ENCODE measurements around the gene NDUFS5. TPM values are rescaled to one million over a fixed set of nuclear protein-coding genes. Genes with fewer than 3 reads are reported as not detected.

The NDUFS5 gene
- total and polyA plus RNA-seq, 7 experiments from 2014 or later: 95.1 to 715 (median 120) TPM

DNA sequence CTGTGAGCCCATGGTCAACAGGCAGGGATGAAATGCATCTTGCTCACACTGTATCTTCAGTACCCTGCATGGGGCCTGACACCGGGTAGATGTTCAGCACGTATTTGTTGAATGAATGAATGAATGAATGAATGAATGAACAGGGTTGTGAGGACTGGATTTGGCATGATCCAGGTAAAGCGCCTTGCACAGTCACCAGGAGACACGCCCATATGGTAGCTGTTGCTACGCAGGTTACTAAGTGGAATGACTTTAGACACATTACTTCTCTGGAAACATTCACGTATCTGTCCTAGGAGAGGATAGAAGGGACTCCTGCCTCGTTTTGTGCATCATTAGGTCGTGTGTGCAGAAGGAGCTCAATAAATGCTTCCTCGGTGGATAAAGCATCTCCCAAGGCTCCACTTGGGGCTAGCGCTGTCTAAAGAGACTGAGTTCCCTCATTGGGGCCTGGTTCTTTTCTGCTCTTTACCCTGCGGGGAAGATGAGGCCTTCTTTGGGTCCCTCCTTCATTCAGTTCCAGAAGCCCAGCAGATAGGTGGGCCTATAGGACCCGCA, 54.2 kb downstream of the NDUFS5 start:
- intact Hi-C loops (cut with micrococcal nuclease): no loop called here
- DNase-seq: no peak
- no peaks in the 10 kb centered on the region for H3K4me1 ChIP-seq (ENCODE audit: control insufficient read depth in 2 of 2, insufficient read depth in 2 of 2, low read length in 2 of 2)
- no peak overlapping the region for H3K4me3 ChIP-seq (ENCODE audit: low read length)
- ATAC-seq: no peak
- Mint-ChIP-seq H3K27me3 (peaks cover 10 to 57% (median 39%) of the 10 kb centered on the region in 5 donors), H3K9me3 (peaks cover 0 to 1% (median 0%) of the 10 kb centered on the region in 11 donors), H3K36me3 (no peaks in the 10 kb centered on the region), H3K4me1 (peaks cover 0 to 14% (median 10%) of the 10 kb centered on the region in 7 donors), H3K4me3 (peak overlapping the region; percentile 20 to 83 (median 59)), H3K27ac (peak overlapping the region in 2 of 9 donors; percentile 26 to 59)
- ChIA-PET POLR2A (interaction anchor here (0.5 to 0.6 kb wide), 3 partner anchors 22 to 345 kb away, joined by 3 read pairs; no protein-coding TSS in a partner anchor), CTCF (no interaction called here)
- H3K36me3 ChIP-seq (ENCODE audit: control insufficient read depth in 2 of 3, insufficient read depth in 3 of 3, low read length in 3 of 3): no peaks in the 10 kb centered on the region
- peaks cover 0 to 10% of the 10 kb centered on the region in 2 donors for H3K27me3 ChIP-seq (ENCODE audit: control insufficient read depth in 2 of 2, insufficient read depth in 2 of 2, low read length in 2 of 2)
- H3K9me3 ChIP-seq (ENCODE audit: control insufficient read depth in 2 of 3, low read length in 3 of 3): no peaks in the 10 kb centered on the region
- H3K27ac ChIP-seq (ENCODE audit: low read depth, low read length): no peak overlapping the region

DNA sequence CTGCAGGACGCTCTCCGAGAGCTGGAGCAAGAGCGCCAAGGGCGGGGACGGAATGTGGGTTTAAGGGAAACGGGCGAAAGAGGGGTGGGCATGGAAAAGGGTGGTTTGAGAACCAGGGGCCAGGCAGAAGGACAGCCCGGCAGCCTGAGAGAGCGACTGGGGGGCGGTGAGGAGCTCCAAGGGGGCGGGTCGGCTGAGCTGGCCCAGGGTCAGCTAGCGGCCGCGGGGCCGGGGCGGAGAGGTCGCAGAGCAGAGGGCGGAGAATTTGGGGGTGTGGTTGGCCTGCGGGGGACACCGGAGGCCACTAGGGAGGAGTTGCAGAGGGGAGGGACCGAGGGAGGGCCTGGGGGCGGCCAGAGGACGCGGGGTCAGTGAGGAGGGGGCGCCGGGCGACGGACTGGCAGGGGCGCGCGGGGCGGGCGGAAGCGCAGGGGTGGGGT, 54.7 kb downstream of the NDUFS5 start:
- no peaks in the 10 kb centered on the region for H3K36me3 ChIP-seq (ENCODE audit: control insufficient read depth in 2 of 3, insufficient read depth in 3 of 3, low read length in 3 of 3)
- Mint-ChIP-seq H3K27me3 (peaks cover 10 to 61% (median 39%) of the 10 kb centered on the region in 5 donors), H3K9me3 (peaks cover 0 to 1% (median 0%) of the 10 kb centered on the region in 11 donors), H3K4me1 (peaks cover 0 to 14% (median 10%) of the 10 kb centered on the region in 7 donors), H3K36me3 (no peaks in the 10 kb centered on the region), H3K4me3 (peak overlapping the region; percentile 20 to 83 (median 59)), H3K27ac (no peak overlapping the region)
- no peaks in the 10 kb centered on the region for H3K4me1 ChIP-seq (ENCODE audit: control insufficient read depth in 2 of 2, insufficient read depth in 2 of 2, low read length in 2 of 2)
- intact Hi-C loops (cut with micrococcal nuclease): no loop called here
- H3K4me3 ChIP-seq (ENCODE audit: low read length): no peak overlapping the region
- ChIA-PET POLR2A (interaction anchor here (0.6 kb wide), 1 partner anchor 344 kb away, joined by 3 read pairs; no protein-coding TSS in a partner anchor), CTCF (no interaction called here)
- DNase-seq (no peak), ATAC-seq (no peak)
- no peaks in the 10 kb centered on the region for H3K9me3 ChIP-seq (ENCODE audit: control insufficient read depth in 2 of 3, low read length in 3 of 3)
- peaks cover 0 to 10% of the 10 kb centered on the region in 2 donors for H3K27me3 ChIP-seq (ENCODE audit: control insufficient read depth in 2 of 2, insufficient read depth in 2 of 2, low read length in 2 of 2)
- no peak overlapping the region for H3K27ac ChIP-seq (ENCODE audit: low read depth, low read length)

DNA sequence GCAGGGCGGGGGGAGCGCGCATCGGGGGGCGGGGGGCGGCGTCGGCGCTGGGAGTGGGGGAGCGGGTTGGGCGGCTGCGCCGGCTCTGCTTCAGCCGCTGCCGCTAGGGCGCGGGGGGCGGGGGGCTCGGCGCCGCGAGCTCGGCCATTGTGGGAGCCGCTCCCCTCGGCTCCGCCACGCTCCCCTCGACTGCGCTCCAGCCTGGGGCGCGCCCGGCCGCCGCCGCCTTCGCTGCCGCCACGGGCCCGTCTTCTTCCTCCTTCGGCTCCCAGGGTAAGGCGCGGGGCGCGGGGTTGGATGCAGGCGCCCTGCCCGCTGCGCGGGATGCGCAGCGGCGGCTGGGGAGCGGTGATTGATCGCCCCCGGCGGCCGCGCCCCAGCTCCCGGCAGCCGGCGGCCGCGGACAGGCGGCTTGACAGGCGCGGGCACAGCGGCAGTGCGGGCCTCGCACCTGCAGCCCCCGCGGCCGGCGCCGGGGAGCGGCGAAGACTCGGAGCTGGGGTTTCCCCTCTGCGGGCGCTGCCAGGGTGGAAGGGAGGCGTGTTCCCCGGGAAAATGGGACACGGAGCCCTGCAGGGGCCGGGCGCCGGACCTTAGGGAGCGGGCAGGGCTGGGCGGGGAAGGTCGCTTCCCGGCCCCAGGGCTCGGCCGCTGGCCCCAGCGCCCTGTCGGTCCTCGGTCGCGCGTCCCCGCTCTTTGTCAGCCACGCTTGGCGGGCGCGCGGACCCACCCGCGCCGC, 55.3 kb downstream of the NDUFS5 start:
- Histone ChIP-seq H3K27ac (ENCODE audit: low read depth, low read length) (no peak overlapping the region), H3K36me3 (ENCODE audit: control insufficient read depth in 2 of 3, insufficient read depth in 3 of 3, low read length in 3 of 3) (no peaks in the 10 kb centered on the region), H3K27me3 (ENCODE audit: control insufficient read depth in 2 of 2, insufficient read depth in 2 of 2, low read length in 2 of 2) (peaks cover 0 to 10% of the 10 kb centered on the region in 2 donors), H3K4me3 (ENCODE audit: low read length) (no peak overlapping the region), H3K4me1 (ENCODE audit: control insufficient read depth in 2 of 2, insufficient read depth in 2 of 2, low read length in 2 of 2) (no peaks in the 10 kb centered on the region), H3K9me3 (ENCODE audit: control insufficient read depth in 2 of 3, low read length in 3 of 3) (no peaks in the 10 kb centered on the region)
- H3K9me3 Mint-ChIP-seq: peaks cover 0 to 1% (median 0%) of the 10 kb centered on the region in 11 donors
- H3K4me3 Mint-ChIP-seq: peak overlapping the region in 1 of 10 donors; percentile 81
- peaks cover 0 to 14% (median 11%) of the 10 kb centered on the region in 7 donors for H3K4me1 Mint-ChIP-seq
- peaks cover 10 to 64% (median 40%) of the 10 kb centered on the region in 5 donors for H3K27me3 Mint-ChIP-seq
- ATAC-seq (peak; percentile 81), DNase-seq (peak in 4 of 9 donors; percentile 22 to 36 (median 30))
- H3K27ac Mint-ChIP-seq: no peak overlapping the region
- intact Hi-C loops (cut with micrococcal nuclease): no loop called here
- ChIA-PET CTCF (no interaction called here), POLR2A (no interaction called here)
- peaks cover 0 to 3% (median 0%) of the 10 kb centered on the region in 5 donors for H3K36me3 Mint-ChIP-seq

DNA sequence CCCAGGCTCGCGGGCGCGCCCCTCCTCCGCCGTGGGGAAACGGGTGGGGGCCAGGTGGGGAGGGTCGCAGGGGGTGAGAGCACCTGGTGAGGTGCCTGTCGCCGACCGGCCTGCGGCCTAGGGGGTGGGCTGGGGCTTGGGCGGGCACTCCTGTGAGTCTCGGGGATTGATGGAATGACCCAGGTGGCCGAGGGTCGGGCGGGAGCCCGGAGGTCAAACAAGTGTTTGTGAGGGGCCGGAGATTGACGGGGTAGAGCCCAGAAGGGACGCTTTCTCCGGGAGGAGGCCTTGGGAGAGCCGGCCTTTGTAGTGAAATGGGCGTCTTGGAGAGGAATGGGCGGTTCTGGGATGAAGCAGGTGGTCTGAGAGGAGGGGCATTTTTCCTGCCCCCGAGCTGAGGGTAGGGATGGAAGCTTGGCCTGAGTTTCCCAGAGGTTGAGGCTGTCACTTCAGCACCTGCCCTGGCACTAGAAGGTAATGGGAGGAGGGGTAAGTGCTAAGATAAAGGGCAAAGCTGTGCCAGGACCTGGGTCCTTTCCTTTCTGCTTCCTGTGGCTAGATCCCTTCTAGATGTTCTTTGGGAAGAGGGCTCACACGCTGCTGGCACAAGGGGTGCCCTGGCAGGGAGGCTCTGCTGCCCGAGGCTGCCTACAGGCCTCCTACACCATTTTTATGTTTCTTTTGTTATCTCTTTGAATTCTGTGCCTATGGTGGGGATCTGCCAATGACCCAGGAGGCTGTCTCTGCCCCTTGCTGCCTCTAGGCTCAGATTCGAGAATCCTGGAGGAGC, 56.1 kb downstream of the NDUFS5 start:
- POLR2A ChIA-PET: no interaction called here
- Mint-ChIP-seq H3K27ac (no peak overlapping the region), H3K4me3 (peak overlapping the region; percentile 61 to 85 (median 77)), H3K27me3 (peaks cover 10 to 69% (median 42%) of the 10 kb centered on the region in 5 donors), H3K4me1 (peaks cover 0 to 14% (median 11%) of the 10 kb centered on the region in 7 donors), H3K36me3 (peaks cover 0 to 3% (median 0%) of the 10 kb centered on the region in 5 donors), H3K9me3 (peaks cover 0 to 1% (median 0%) of the 10 kb centered on the region in 11 donors)
- no peak overlapping the region for H3K27ac ChIP-seq (ENCODE audit: low read depth, low read length)
- no peaks in the 10 kb centered on the region for H3K4me1 ChIP-seq (ENCODE audit: control insufficient read depth in 2 of 2, insufficient read depth in 2 of 2, low read length in 2 of 2)
- intact Hi-C loops (cut with micrococcal nuclease): no loop called here
- no peaks in the 10 kb centered on the region for H3K9me3 ChIP-seq (ENCODE audit: control insufficient read depth in 2 of 3, low read length in 3 of 3)
- CTCF ChIA-PET: no interaction called here
- ATAC-seq: no peak
- H3K27me3 ChIP-seq (ENCODE audit: control insufficient read depth in 2 of 2, insufficient read depth in 2 of 2, low read length in 2 of 2): peaks cover 0 to 10% of the 10 kb centered on the region in 2 donors
- H3K4me3 ChIP-seq (ENCODE audit: low read length): no peak overlapping the region
- H3K36me3 ChIP-seq (ENCODE audit: control insufficient read depth in 2 of 3, insufficient read depth in 3 of 3, low read length in 3 of 3): no peaks in the 10 kb centered on the region
- no peak for DNase-seq

GRCh38 chr1:39082811-39083576, 56.8 kb downstream of the NDUFS5 start:
- peaks cover 0 to 14% (median 11%) of the 10 kb centered on the region in 7 donors for H3K4me1 Mint-ChIP-seq
- intact Hi-C loops (cut with micrococcal nuclease): no loop called here
- DNase-seq: no peak
- Histone ChIP-seq H3K9me3 (ENCODE audit: control insufficient read depth in 2 of 3, low read length in 3 of 3) (no peaks in the 10 kb centered on the region), H3K4me1 (ENCODE audit: control insufficient read depth in 2 of 2, insufficient read depth in 2 of 2, low read length in 2 of 2) (no peaks in the 10 kb centered on the region), H3K27ac (ENCODE audit: low read depth, low read length) (no peak overlapping the region), H3K27me3 (ENCODE audit: control insufficient read depth in 2 of 2, insufficient read depth in 2 of 2, low read length in 2 of 2) (peaks cover 0 to 10% of the 10 kb centered on the region in 2 donors), H3K4me3 (ENCODE audit: low read length) (no peak overlapping the region), H3K36me3 (ENCODE audit: control insufficient read depth in 2 of 3, insufficient read depth in 3 of 3, low read length in 3 of 3) (no peaks in the 10 kb centered on the region)
- H3K27me3 Mint-ChIP-seq: peaks cover 10 to 69% (median 42%) of the 10 kb centered on the region in 5 donors
- H3K36me3 Mint-ChIP-seq: peaks cover 0 to 3% (median 0%) of the 10 kb centered on the region in 5 donors
- H3K27ac Mint-ChIP-seq: no peak overlapping the region
- ChIA-PET CTCF (no interaction called here), POLR2A (interaction anchor here (1.0 kb wide), 1 partner anchor 56 kb away, joined by 3 read pairs; no protein-coding TSS in a partner anchor)
- no peak for ATAC-seq
- H3K4me3 Mint-ChIP-seq: peak overlapping the region; percentile 61 to 85 (median 77)
- peaks cover 0 to 1% (median 0%) of the 10 kb centered on the region in 11 donors for H3K9me3 Mint-ChIP-seq

GRCh38 chr1:39084191-39084590, 58.0 kb downstream of the NDUFS5 start:
- ChIA-PET POLR2A (no interaction called here), CTCF (no interaction called here)
- Histone ChIP-seq H3K4me3 (ENCODE audit: low read length) (no peak overlapping the region), H3K36me3 (ENCODE audit: control insufficient read depth in 2 of 3, insufficient read depth in 3 of 3, low read length in 3 of 3) (no peaks in the 10 kb centered on the region), H3K27ac (ENCODE audit: low read depth, low read length) (no peak overlapping the region), H3K9me3 (ENCODE audit: control insufficient read depth in 2 of 3, low read length in 3 of 3) (no peaks in the 10 kb centered on the region), H3K27me3 (ENCODE audit: control insufficient read depth in 2 of 2, insufficient read depth in 2 of 2, low read length in 2 of 2) (peaks cover 0 to 10% of the 10 kb centered on the region in 2 donors), H3K4me1 (ENCODE audit: control insufficient read depth in 2 of 2, insufficient read depth in 2 of 2, low read length in 2 of 2) (no peaks in the 10 kb centered on the region)
- Mint-ChIP-seq H3K4me1 (peaks cover 0 to 14% (median 11%) of the 10 kb centered on the region in 7 donors), H3K9me3 (no peaks in the 10 kb centered on the region), H3K36me3 (peaks cover 0 to 3% (median 0%) of the 10 kb centered on the region in 5 donors), H3K27ac (no peak overlapping the region), H3K27me3 (peaks cover 10 to 62% (median 42%) of the 10 kb centered on the region in 5 donors), H3K4me3 (no peak overlapping the region)
- intact Hi-C loops (cut with micrococcal nuclease): no loop called here
- ATAC-seq (no peak), DNase-seq (no peak)

All from naive thymus-derived CD4-positive, alpha-beta T cell (primary cell).